HL-60 (cell line): Measurements from ENCODE around the gene FKBP9.

Experiments
- DNase-seq, 2 experiments: peaks; one replicate each; pipeline ENCODE4 v3.0.0-alpha.2; 2010 to 2020; ENCODE audit warnings: low read depth in 1 of 2, low spot score in 1 of 2
- H3K27ac ChIP-seq: fragments of 250-450 bp; sonication (Bioruptor Pico); replicated peaks from 2 replicates; pipeline ENCODE4 v1.5.1; 2020; ENCODE audit warnings: mild to moderate bottlenecking, moderate library complexity
- H3K27me3 ChIP-seq: fragments of 250-450 bp; sonication (Bioruptor Pico); 2 replicates; pipeline ENCODE4 v1.5.1; 2021; ENCODE audit warnings: mild to moderate bottlenecking, moderate library complexity; ENCODE audit not compliant: insufficient read depth, poor library complexity, severe bottlenecking
- H3K4me3 ChIP-seq: replicated peaks from 2 replicates; pipeline ENCODE4 v1.5.1; 2011; ENCODE audit warnings: mild to moderate bottlenecking, control low read depth, low read length; ENCODE audit not compliant: insufficient read depth
- CTCF ChIP-seq: IDR thresholded peaks from one replicate; pipeline ENCODE4 v1.5.1; 2011; ENCODE audit warnings: low read length, control low read depth, inconsistent platforms; ENCODE audit not compliant: insufficient read depth
- GABPA ChIP-seq: IDR thresholded peaks from 2 replicates; pipeline ENCODE4 v1.6.1; 2012; ENCODE audit warnings: low read depth
- POLR2AphosphoS5 ChIP-seq: IDR thresholded peaks from 2 replicates; pipeline ENCODE4 v1.6.1; 2012; ENCODE audit warnings: low read depth
- REST ChIP-seq: IDR thresholded peaks from 2 replicates; pipeline ENCODE4 v1.6.1; 2012; ENCODE audit warnings: low read depth; ENCODE audit not compliant: insufficient replicate concordance
- SPI1 ChIP-seq: IDR thresholded peaks from 2 replicates; pipeline ENCODE4 v1.6.1; 2012; ENCODE audit warnings: low read depth, mild to moderate bottlenecking, borderline replicate concordance

The FKBP9 gene

GRCh38 chr7:32928785-32929298 lies 28.4 kb upstream of the FKBP9 start:
- Histone ChIP-seq H3K27me3 (no peaks in the 10 kb centered on the region), H3K4me3 (no peak overlapping the region), H3K27ac (no peak overlapping the region)
- DNase-seq: no peak
- no peak for TF ChIP-seq GABPA
- TF ChIP-seq POLR2AphosphoS5: no peak
- TF ChIP-seq CTCF: no peak
- TF ChIP-seq SPI1: no peak
- no peak for TF ChIP-seq REST

GRCh38 chr7:32929430-32930143 lies 27.7 kb upstream of the FKBP9 start:
- TF ChIP-seq REST (no peak), SPI1 (no peak), GABPA (no peak), CTCF (no peak), POLR2AphosphoS5 (no peak)
- Histone ChIP-seq H3K4me3 (no peak overlapping the region), H3K27me3 (no peaks in the 10 kb centered on the region), H3K27ac (no peak overlapping the region)
- DNase-seq: no peak

GRCh38 chr7:32930378-32930777 lies 26.9 kb upstream of the FKBP9 start:
- no peak for DNase-seq
- TF ChIP-seq REST: no peak
- TF ChIP-seq CTCF: no peak
- TF ChIP-seq SPI1: no peak
- TF ChIP-seq GABPA: no peak
- no peak for TF ChIP-seq POLR2AphosphoS5

More at GRCh38 chr7:32930378-32930777, 26.9 kb upstream of the FKBP9 start:
- Histone ChIP-seq H3K27ac (no peak overlapping the region), H3K27me3 (no peaks in the 10 kb centered on the region), H3K4me3 (no peak overlapping the region)
